ENCODE data around the gene PEX14. TPM values are rescaled to one million over a fixed set of nuclear protein-coding genes. Genes with fewer than 3 reads are reported as not detected.

Gene PEX14
- polyA plus RNA-seq, 3 donors, result 2.2 to 8.8 (median 2.7) TPM

DNA sequence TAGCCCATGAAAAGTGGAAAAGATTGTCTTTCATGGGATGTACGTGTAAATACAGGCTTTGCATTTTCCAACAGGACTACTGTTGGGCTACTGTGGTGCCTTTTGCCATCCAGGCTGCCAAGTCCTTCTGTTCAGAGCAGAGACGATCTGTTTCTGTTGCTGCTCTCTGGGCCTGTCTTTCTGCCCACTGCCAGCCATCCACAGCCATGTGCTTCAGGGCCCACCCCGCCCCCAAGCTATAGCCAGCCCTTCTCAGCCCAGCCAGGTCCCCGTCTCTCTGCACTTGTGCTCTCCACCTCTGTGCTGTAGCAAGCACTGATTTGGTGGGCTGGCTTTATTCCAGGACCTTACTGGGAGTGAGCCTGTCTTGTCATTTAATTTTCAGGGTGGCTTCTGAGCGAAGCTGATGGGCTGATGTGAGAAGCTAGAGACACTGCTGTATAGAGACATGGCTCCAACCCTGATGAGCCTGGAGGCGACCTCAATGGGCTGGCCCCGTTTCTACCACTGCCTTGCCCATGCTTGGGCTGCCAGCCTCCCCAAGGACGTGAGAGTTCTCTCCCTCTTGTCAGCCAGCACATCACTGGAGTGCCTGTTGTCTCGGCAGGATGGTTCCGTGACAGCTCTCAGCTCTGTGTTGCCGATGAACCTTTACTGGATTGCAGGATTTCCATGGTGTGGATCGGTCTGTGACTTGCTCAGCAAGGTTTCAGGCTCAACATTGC lies 137.8 kb downstream of the PEX14 start:
- no peaks in the 10 kb centered on the region for H3K9me3 ChIP-seq (replicated peaks in 1 of 2; ENCODE audit: control insufficient read depth in 1 of 2, insufficient read depth in 1 of 2, low read length in 2 of 2)
- H3K4me3 ChIP-seq (replicated peaks in 1 of 3; ENCODE audit: low read depth in 2 of 3, low read length in 3 of 3), result no peak overlapping the region
- intact Hi-C loops (cut with micrococcal nuclease), result no loop called here
- no peaks in the 10 kb centered on the region for H3K79me2 ChIP-seq (ENCODE audit: insufficient read depth, low read length)
- no peak overlapping the region for H3K4me2 ChIP-seq (replicated peaks; ENCODE audit: extremely low read depth, low read length, poor library complexity, severe bottlenecking)
- Mint-ChIP-seq H3K36me3 (peaks cover 15 to 17% of the 10 kb centered on the region in 2 donors), H3K4me1 (peaks cover 2% of the 10 kb centered on the region), H3K27me3 (ENCODE audit: low read depth in 3 of 3) (peaks cover 0 to 2% (median 2%) of the 10 kb centered on the region in 3 donors), H3K9me3 (no peaks in the 10 kb centered on the region), H3K4me3 (no peak overlapping the region), H3K27ac (no peak overlapping the region)
- H4K20me1 ChIP-seq (ENCODE audit: insufficient read depth, low read length), result no peaks in the 10 kb centered on the region
- no peaks in the 10 kb centered on the region for H3K27me3 ChIP-seq (ENCODE audit: control insufficient read depth in 2 of 2, insufficient read depth in 2 of 2, low read length in 2 of 2)
- H3K4me1 ChIP-seq (ENCODE audit: control insufficient read depth in 1 of 2, insufficient read depth in 2 of 2, low read length in 2 of 2), result no peaks in the 10 kb centered on the region
- no peak overlapping the region for H2AFZ ChIP-seq (ENCODE audit: insufficient read depth, low read depth, low read length, poor library complexity, severe bottlenecking)
- H3K36me3 ChIP-seq (replicated peaks in 1 of 2; ENCODE audit: control insufficient read depth in 1 of 2, insufficient read depth in 2 of 2, low read length in 2 of 2), result peaks cover 0 to 14% of the 10 kb centered on the region in 2 donors
- no peak for DNase-seq
- H3K9ac ChIP-seq (ENCODE audit: insufficient read depth, low read length, poor library complexity, severe bottlenecking), result no peak overlapping the region
- TF ChIP-seq, protein P1, sequence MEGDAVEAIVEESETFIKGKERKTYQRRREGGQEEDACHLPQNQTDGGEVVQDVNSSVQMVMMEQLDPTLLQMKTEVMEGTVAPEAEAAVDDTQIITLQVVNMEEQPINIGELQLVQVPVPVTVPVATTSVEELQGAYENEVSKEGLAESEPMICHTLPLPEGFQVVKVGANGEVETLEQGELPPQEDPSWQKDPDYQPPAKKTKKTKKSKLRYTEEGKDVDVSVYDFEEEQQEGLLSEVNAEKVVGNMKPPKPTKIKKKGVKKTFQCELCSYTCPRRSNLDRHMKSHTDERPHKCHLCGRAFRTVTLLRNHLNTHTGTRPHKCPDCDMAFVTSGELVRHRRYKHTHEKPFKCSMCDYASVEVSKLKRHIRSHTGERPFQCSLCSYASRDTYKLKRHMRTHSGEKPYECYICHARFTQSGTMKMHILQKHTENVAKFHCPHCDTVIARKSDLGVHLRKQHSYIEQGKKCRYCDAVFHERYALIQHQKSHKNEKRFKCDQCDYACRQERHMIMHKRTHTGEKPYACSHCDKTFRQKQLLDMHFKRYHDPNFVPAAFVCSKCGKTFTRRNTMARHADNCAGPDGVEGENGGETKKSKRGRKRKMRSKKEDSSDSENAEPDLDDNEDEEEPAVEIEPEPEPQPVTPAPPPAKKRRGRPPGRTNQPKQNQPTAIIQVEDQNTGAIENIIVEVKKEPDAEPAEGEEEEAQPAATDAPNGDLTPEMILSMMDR (IDR thresholded peaks at IDR 0.05), result no peak
- 87% methylated on average over 11 of the region's 12 CpGs for WGBS (ENCODE audit: insufficient coverage)
- no peak overlapping the region for H3K27ac ChIP-seq (ENCODE audit: low read depth in 1 of 2, low read length in 2 of 2)

DNA sequence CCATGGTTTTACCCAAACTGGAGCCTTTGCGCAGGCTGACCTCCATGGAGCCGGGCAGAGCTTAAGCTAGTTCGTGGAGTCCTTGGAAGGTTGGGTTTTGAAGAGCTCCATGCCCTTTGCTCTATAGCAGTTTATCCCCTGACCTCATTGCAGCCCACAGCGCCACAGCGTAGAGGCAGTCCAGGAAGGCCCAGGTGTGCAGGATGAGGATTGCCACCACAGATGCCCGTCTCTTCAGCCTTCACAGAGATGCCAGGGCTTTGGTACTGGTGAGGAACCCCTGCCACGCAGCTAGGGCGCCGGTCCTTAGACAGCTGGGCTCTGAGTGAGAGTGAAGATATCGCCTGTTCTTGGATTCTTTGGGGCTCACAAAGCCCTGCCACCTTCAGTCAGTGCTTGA lies 138.6 kb downstream of the PEX14 start:
- TF ChIP-seq, protein P1 (IDR thresholded peaks at IDR 0.05), result no peak
- Mint-ChIP-seq H3K27me3 (ENCODE audit: low read depth in 3 of 3) (peaks cover 0 to 2% (median 2%) of the 10 kb centered on the region in 3 donors), H3K4me3 (no peak overlapping the region), H3K36me3 (peaks cover 16 to 22% of the 10 kb centered on the region in 2 donors), H3K27ac (no peak overlapping the region), H3K9me3 (no peaks in the 10 kb centered on the region), H3K4me1 (peaks cover 2% of the 10 kb centered on the region)
- H3K27ac ChIP-seq (ENCODE audit: low read depth in 1 of 2, low read length in 2 of 2), result no peak overlapping the region
- intact Hi-C loops (cut with micrococcal nuclease), result no loop called here
- WGBS (ENCODE audit: insufficient coverage), result 99% methylated on average over 10 of the region's 10 CpGs
- H2AFZ ChIP-seq (ENCODE audit: insufficient read depth, low read depth, low read length, poor library complexity, severe bottlenecking), result no peak overlapping the region
- H3K27me3 ChIP-seq (ENCODE audit: control insufficient read depth in 2 of 2, insufficient read depth in 2 of 2, low read length in 2 of 2), result no peaks in the 10 kb centered on the region
- no peaks in the 10 kb centered on the region for H4K20me1 ChIP-seq (ENCODE audit: insufficient read depth, low read length)
- no peaks in the 10 kb centered on the region for H3K4me1 ChIP-seq (ENCODE audit: control insufficient read depth in 1 of 2, insufficient read depth in 2 of 2, low read length in 2 of 2)
- DNase-seq, result no peak
- H3K4me3 ChIP-seq (replicated peaks in 1 of 3; ENCODE audit: low read depth in 2 of 3, low read length in 3 of 3), result no peak overlapping the region
- no peaks in the 10 kb centered on the region for H3K9me3 ChIP-seq (replicated peaks in 1 of 2; ENCODE audit: control insufficient read depth in 1 of 2, insufficient read depth in 1 of 2, low read length in 2 of 2)
- no peaks in the 10 kb centered on the region for H3K79me2 ChIP-seq (ENCODE audit: insufficient read depth, low read length)
- no peak overlapping the region for H3K4me2 ChIP-seq (replicated peaks; ENCODE audit: extremely low read depth, low read length, poor library complexity, severe bottlenecking)
- peaks cover 0 to 14% of the 10 kb centered on the region in 2 donors for H3K36me3 ChIP-seq (replicated peaks in 1 of 2; ENCODE audit: control insufficient read depth in 1 of 2, insufficient read depth in 2 of 2, low read length in 2 of 2)
- H3K9ac ChIP-seq (ENCODE audit: insufficient read depth, low read length, poor library complexity, severe bottlenecking), result no peak overlapping the region

All from CD14-positive monocyte (primary cell).